Subcutaneous adipose tissue (tissue), 4 donors: ENCODE data around the gene TBC1D1. TPM values are rescaled to one million over a fixed set of nuclear protein-coding genes. Genes with fewer than 3 reads are reported as not detected.

Experiments
- CTCF ChIP-seq: fragments of 450-650 bp; IDR thresholded peaks from one replicate; pipeline ENCODE4 v1.5.1; 2016; ENCODE audit warnings: low read depth, mild to moderate bottlenecking, control low read depth, antibody characterized with exemption, moderate library complexity
- total RNA-seq, 4 donors: library from RNA; depleted of rRNA; stranded (reverse); fragments of >200 nt; gene quantifications; one replicate each; pipeline ENCODE4 v1.1.0, GENCODE V29; 2016

Gene TBC1D1
- total RNA-seq, 4 donors from 2014 or later: 60.3 to 123 (median 87.6) TPM

GRCh38 chr4:38174801-38175200 is 283.9 kb downstream of the TBC1D1 start:
- no peak for TF ChIP-seq CTCF

- no peak for TF ChIP-seq CTCF
These were observed 285.3 kb downstream of the TBC1D1 start for GRCh38 chr4:38176165-38176564.

GRCh38 chr4:38177035-38177546 is 286.2 kb downstream of the TBC1D1 start:
- TF ChIP-seq CTCF: no peak

- no peak for TF ChIP-seq CTCF
These were observed 286.9 kb downstream of the TBC1D1 start for GRCh38 chr4:38177641-38178391.

GRCh38 chr4:38178392-38178995 is 287.6 kb downstream of the TBC1D1 start:
- no peak for TF ChIP-seq CTCF

GRCh38 chr4:38179690-38180377 is 288.9 kb downstream of the TBC1D1 start:
- no peak for TF ChIP-seq CTCF

- TF ChIP-seq CTCF: no peak
These were observed 289.6 kb downstream of the TBC1D1 start for GRCh38 chr4:38180456-38180855.
